Stimulated activated naive CD8-positive, alpha-beta T cell treated with anti-CD3 and anti-CD28 coated beads, Interleukin-15, amount 100 ng/mL, for 72 hours (primary cell): ENCODE data around the gene ALPL.
"Not testable (repeated sequence)": the region's sequence is repeated elsewhere in the genome, so short reads cannot be mapped to it uniquely, and the experiment has no call there.

ENCODE experiments used
- ATAC-seq: fragments of 150-1000 bp; cut with Tn5 transposase; 2 replicates; pipeline ENCODE4 v1.10.0; 2021; ENCODE audit warnings: mild to moderate bottlenecking, moderate library complexity
- DNase-seq, 2 donors: peaks; one replicate each; pipeline ENCODE4 v3.0.0; 2021 to 2022
- H3K27ac Mint-ChIP-seq, 2 donors: one replicate each; pipeline ENCODE4 v1.8.0; 2022; ENCODE audit warnings: mild to moderate bottlenecking in 2 of 2, mixed read lengths in 2 of 2, moderate library complexity in 2 of 2
- H3K27me3 Mint-ChIP-seq: one replicate; pipeline ENCODE4 v1.8.0; 2022; ENCODE audit warnings: mixed read lengths
- H3K4me1 Mint-ChIP-seq: one replicate; pipeline ENCODE4 v1.8.0; 2022; ENCODE audit warnings: mild to moderate bottlenecking, mixed read lengths
- H3K4me3 Mint-ChIP-seq, 2 donors: one replicate each; pipeline ENCODE4 v1.8.0; 2022; ENCODE audit warnings: mild to moderate bottlenecking in 2 of 2, mixed read lengths in 2 of 2, moderate library complexity in 1 of 2
- H3K9me3 Mint-ChIP-seq, 2 donors: one replicate each; pipeline ENCODE4 v1.8.0; 2022; ENCODE audit warnings: mixed read lengths in 2 of 2

The ALPL gene

DNA sequence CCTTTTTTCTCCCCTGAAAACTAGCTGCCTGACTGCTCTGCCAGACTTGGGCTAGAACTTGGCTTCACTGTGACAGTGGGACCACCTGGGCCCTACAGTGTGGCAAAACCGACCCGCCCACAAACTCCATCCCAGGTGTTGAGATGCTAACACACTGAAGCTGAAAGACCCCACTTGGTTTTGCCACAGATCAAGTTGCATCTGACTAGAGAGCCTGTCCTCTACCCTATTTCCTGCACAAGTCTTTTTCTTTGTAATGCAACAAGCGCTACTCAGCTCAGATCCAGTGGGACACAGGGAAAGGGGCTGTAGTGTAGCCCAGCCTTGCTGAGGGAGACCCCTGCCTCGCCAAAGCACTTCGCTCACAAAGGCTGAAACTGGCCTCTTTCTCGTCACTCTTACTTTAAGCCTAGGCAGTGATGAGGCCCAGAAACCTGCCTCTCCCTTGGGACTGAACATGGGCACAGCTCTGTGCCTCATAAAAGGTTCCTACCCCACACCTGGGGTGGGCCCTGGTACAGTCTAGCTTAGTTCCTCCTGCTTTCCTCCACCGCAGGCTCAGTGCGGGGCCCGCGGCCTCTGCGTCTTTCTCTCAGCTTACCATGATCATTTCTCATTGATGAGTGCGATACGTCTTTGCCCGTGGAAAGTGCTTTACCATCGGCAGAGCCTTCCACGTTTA is 9.7 kb downstream of the ALPL start:
- Mint-ChIP-seq H3K9me3 (no peaks in the 10 kb centered on the region), H3K27me3 (peaks cover 11% of the 10 kb centered on the region), H3K4me1 (no peaks in the 10 kb centered on the region), H3K4me3 (no peak overlapping the region), H3K27ac (no peak overlapping the region)
- DNase-seq: no peak
- no peak for ATAC-seq

DNA sequence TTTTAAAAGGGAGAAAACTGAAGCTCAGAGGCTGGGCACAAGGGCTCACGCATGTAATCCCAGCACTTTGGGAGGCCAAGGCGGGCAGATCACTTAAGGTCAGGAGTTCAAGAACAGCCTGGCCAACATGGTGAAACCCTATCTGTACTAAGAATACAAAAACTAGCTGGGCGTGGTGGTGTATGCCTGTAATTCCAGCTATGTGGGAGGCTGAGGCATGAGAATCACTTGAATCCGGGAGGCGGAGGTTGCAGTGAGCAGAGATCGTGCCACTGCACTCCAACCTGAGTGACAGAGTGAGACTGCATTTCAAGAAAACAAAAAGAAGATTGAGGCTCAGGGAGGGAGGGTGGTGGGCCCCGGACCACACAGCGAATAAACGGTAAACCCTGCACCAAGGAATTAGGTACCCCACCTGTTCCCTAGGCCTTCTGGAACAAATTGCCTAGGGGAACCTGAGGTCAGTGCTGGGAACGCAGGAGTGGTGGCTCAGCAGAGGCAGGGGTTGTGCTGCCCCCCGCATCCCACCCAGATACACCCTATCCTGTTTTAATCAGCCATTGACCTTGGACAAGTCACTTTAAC is 10.4 kb downstream of the ALPL start:
- peak overlapping the region in 1 of 2 donors; percentile 54 for H3K27ac Mint-ChIP-seq
- not testable (repeated sequence) for H3K4me3 Mint-ChIP-seq, ATAC-seq, H3K4me1 Mint-ChIP-seq, H3K9me3 Mint-ChIP-seq, DNase-seq
- H3K27me3 Mint-ChIP-seq: peaks cover 11% of the 10 kb centered on the region

DNA sequence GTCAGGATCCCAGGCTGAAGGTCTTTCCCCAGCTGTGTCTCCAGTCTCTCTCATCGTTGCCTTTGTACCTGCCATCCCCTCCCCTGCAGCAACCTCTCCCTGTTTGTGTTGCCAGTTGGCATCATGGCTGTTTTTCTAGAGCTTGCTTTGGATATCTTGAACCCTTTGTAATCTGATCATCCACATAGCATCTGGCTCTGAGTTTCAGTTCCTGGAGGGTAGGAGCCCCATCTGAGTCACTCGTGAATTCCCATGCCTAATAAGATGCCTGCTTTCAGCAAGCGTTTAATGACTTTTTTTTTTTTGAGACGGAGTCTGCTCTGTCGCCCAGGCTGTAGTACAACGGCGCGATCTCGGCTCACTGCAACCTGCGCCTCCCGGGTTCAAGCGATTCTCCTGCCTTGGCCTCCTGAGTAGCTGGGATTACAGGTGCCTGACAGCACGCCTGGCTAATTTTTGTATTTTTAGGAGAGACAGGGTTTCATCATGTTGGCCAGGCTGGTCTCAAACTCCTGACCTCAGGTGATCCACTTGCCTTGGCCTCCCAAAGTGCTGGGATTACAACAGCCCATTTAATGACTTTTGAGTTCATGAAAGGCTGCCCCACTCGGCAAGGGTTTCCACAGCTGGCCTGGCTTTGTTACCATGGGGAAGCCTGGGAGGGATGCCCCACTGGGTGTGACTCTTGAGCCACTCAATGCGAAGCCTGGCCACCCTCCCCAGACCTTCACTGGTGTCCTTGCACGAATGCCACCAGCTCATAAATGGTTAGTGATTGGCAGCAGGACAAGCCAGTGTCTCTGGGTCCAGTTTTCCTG is 11.9 kb downstream of the ALPL start:
- H3K4me3 Mint-ChIP-seq: no peak overlapping the region
- H3K27me3 Mint-ChIP-seq: peaks cover 4% of the 10 kb centered on the region
- no peak overlapping the region for H3K27ac Mint-ChIP-seq
- no peak for DNase-seq
- ATAC-seq: no peak
- no peaks in the 10 kb centered on the region for H3K4me1 Mint-ChIP-seq
- no peaks in the 10 kb centered on the region for H3K9me3 Mint-ChIP-seq

DNA sequence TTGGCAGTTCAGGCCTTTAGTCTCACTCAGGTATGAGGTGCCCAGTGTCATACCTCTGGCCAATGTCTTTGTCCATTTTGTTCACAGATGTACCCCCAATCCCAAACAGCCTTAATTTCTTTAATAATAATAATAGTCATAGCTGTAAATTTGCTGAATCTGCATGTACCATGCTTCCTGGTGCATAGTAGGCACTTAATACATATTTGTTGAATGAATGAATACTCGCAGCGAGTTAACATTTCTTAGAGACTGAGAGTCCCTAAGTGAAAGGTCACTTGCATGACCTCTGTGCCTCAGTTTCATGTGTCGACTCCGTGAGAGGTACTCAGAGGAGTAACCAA is 12.5 kb downstream of the ALPL start:
- Mint-ChIP-seq H3K4me1 (peaks cover 3% of the 10 kb centered on the region), H3K9me3 (no peaks in the 10 kb centered on the region), H3K27ac (no peak overlapping the region), H3K27me3 (no peaks in the 10 kb centered on the region), H3K4me3 (no peak overlapping the region)
- ATAC-seq (no peak), DNase-seq (no peak)

DNA sequence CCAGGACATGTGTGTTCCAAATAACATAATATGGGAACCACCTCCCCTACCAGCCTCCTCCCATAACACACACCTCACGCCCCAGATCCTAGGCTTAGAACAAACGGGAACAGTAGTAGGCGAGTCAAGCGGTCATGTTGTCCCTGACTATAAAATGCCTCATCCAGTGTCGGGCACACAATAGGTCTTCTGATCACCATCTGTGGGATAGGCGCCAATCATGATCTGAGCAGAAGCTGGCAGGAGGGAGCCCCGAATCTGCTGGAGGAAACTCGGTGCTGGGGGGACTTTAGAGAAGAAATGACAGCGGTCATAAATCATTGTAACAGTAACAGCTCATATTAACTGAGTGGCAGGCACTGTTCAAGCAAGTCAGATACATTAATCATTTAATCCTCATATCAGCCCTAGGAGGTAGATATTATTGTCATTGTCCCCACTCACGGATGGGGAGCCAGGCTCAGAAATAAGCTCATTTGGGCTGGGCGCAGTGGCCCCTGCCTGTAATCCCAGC is 13.4 kb downstream of the ALPL start:
- Mint-ChIP-seq H3K27ac (no peak overlapping the region), H3K4me1 (peaks cover 6% of the 10 kb centered on the region), H3K27me3 (no peaks in the 10 kb centered on the region), H3K4me3 (no peak overlapping the region), H3K9me3 (no peaks in the 10 kb centered on the region)
- no peak for DNase-seq
- no peak for ATAC-seq

DNA sequence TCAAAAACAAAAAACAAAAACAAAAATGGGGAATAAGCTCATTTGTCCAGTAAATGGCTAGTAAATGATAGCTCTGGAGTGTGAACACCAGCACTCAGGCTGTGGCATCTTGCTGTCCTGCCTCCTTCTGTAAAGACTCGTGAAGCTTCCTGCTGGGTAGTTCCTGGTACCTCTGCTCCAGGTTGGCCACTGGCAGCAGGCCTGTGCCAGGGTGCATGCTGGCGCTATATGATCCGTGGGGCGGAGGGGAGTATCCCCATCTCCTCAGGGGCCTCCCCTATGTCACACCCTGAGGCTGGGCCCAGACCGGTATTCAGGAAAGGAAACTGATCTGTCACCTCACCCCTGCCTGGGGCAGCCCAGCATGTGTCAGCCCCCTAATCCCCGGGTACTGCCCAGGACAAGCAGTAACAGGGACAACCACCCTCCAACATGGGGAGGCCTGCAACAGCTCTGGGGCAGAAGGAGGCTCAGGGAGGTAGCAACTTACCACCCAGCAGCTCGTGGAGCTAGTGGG is 14.1 kb downstream of the ALPL start:
- H3K27me3 Mint-ChIP-seq: no peaks in the 10 kb centered on the region
- H3K4me3 Mint-ChIP-seq: no peak overlapping the region
- H3K27ac Mint-ChIP-seq: no peak overlapping the region
- peaks cover 6% of the 10 kb centered on the region for H3K4me1 Mint-ChIP-seq
- ATAC-seq (no peak), DNase-seq (no peak)
- no peaks in the 10 kb centered on the region for H3K9me3 Mint-ChIP-seq

DNA sequence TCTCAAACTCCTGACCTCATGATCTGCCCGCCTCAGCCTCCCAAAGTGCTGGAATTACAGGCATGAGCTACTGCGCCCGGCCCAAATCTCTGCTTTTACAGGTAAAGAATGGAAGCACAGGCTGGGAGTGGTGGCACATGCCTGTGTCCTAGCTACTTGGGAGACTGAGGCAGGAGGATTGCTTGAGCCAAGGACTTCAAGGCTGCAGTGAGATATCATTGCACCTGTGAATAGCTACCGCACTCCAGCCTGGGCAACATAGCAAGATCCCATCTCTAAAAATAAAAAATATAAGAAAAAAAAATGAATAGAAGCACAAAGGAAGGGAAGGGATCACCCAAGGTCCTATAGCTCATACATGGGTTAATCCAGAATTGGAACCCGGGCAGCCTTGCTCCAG is 15.0 kb downstream of the ALPL start:
- DNase-seq (no peak), ATAC-seq (no peak)
- H3K9me3 Mint-ChIP-seq: no peaks in the 10 kb centered on the region
- no peaks in the 10 kb centered on the region for H3K27me3 Mint-ChIP-seq
- H3K4me3 Mint-ChIP-seq: no peak overlapping the region
- H3K4me1 Mint-ChIP-seq: peaks cover 6% of the 10 kb centered on the region
- no peak overlapping the region for H3K27ac Mint-ChIP-seq

DNA sequence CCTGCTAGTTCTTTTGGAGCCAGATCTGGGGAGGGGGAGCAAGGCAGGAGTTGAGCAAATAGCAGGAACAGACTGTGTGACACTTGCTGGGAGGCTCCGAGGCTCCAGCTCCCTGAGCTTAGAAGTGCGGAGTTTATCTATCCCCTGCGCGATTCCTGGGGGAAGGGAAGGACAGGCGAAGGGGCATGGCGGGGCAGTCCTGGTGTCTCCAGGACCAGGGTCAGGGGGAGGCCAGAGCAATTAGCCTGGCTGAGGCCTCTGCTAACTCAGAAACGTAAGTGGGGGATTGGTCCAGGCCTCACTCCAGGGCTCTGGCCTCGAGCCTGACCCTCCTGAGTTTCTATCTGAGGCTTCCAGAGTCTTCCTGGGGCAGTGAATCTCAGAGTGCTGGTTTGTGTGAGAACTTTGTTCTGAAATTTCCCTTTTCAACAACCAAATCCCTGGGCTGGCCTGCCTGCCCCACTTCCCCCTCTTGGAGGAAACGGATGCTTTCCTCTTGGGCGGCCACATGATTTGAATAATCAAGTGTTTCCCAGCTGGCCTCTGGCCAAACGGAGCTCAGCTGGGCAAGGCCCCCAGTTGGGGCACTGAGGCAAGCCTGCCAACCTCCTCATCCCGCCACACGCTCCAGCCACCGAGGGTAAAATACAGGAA is 15.6 kb downstream of the ALPL start:
- peaks cover 6% of the 10 kb centered on the region for H3K4me1 Mint-ChIP-seq
- H3K27ac Mint-ChIP-seq: no peak overlapping the region
- no peak overlapping the region for H3K4me3 Mint-ChIP-seq

DNA sequence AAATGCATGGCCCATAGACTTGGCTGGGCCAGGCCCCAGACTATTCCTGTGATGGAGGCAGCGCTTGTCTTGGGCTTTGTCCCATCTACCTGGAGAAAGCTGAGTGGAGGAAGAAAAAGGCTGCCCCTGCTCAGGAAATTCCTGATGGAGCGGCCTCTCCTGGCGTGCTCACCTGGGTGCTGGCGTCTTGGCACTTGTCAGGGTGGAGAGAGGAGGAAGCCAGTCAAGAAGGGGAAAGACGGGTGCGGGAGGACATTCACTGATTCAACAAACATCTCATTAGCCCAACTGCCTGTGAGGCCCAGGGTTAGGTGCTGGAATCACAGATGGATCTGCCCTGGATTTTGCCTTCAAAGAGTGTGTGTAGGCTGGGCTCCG is 16.1 kb downstream of the ALPL start:
- Mint-ChIP-seq H3K4me1 (peaks cover 6% of the 10 kb centered on the region), H3K27me3 (peaks cover 11% of the 10 kb centered on the region), H3K9me3 (no peaks in the 10 kb centered on the region), H3K27ac (no peak overlapping the region), H3K4me3 (no peak overlapping the region)
- ATAC-seq: no peak
- DNase-seq: no peak

More for the DNA sequence above, 15.6 kb downstream of the ALPL start:
- ATAC-seq: no peak
- H3K9me3 Mint-ChIP-seq: no peaks in the 10 kb centered on the region
- DNase-seq: no peak
- peaks cover 6% of the 10 kb centered on the region for H3K27me3 Mint-ChIP-seq

DNA sequence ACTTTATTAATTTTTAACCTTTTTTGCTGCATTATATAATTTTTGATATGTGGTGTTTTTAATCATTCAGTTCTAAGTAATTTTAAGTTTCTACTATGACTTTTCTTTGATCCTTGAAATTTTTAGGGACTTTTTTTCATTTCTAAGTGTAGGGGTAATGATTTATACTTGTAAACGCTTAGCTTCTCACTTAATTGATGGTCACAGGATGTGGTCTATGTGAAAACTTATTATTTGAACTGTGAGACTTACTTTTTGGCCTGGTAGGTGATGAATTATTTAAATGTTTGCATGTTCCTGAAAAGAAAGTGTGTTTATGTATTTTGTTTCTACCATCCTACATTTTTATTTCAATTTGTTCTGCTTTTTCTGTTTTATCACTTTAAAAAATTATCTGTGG is 17.2 kb downstream of the ALPL start:
- H3K4me1 Mint-ChIP-seq: peaks cover 6% of the 10 kb centered on the region

DNA sequence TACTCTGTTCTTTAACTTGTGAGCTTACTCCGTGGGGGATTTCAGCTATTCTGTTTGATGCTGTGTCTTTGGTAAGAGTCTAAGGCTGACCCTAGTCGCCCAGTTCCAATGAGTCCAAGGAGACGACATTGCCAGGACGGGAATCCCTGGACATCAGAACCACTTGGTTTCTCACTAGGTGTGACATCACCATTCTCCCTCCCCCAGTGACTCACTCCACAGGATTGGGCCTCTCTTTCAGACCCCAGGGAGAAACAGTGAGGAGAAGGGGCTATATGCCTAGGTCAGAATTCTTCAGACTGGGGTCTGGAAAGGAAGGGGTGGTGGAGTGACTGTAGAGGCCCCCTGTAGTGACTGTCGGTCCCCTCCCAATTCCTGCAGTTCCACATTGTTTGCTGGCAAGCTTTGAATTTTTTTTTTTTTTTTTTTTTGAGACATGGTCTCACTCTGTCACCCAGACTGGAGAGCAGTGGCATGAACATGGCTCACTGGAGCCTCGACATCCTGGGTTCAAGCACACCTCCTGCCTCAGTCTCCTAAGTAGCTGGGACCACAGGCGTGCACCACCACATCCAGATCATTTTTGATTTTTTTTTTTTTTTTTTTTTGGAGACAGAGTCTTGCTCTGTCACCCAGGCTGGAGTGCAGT is 21.3 kb downstream of the ALPL start:
- DNase-seq: no peak

More for the DNA sequence above, 17.2 kb downstream of the ALPL start:
- no peak for ATAC-seq
- Mint-ChIP-seq H3K9me3 (no peaks in the 10 kb centered on the region), H3K4me3 (no peak overlapping the region), H3K27me3 (peaks cover 20% of the 10 kb centered on the region), H3K27ac (no peak overlapping the region)
- no peak for DNase-seq

DNA sequence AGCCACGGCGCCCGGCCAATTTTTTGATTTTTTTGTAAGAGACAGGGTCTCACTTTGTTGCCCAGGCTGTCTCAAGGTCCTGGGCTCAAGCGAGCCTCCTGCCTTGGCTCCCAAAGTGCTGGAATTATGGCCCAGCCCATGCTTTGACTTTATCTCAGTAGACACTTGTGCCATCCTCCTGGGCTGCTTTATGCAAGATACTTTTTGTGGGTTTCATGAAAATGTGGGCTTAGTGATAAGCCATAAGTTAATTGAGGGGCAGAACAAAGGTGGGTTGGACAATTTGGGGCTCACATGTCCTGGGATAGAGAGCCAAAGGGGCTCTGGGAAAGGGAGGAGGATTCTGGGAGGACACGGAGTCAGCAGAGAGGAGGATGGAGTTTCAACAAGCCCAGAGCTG is 22.0 kb downstream of the ALPL start:
- DNase-seq (no peak), ATAC-seq (no peak)
- H3K4me1 Mint-ChIP-seq: peaks cover 6% of the 10 kb centered on the region
- no peaks in the 10 kb centered on the region for H3K9me3 Mint-ChIP-seq
- H3K4me3 Mint-ChIP-seq: no peak overlapping the region
- H3K27me3 Mint-ChIP-seq: peaks cover 55% of the 10 kb centered on the region
- no peak overlapping the region for H3K27ac Mint-ChIP-seq

More for the DNA sequence above, 21.3 kb downstream of the ALPL start:
- no peak overlapping the region for H3K4me3 Mint-ChIP-seq
- H3K9me3 Mint-ChIP-seq: no peaks in the 10 kb centered on the region
- no peak overlapping the region for H3K27ac Mint-ChIP-seq
- no peak for ATAC-seq
- peaks cover 6% of the 10 kb centered on the region for H3K4me1 Mint-ChIP-seq
- peaks cover 51% of the 10 kb centered on the region for H3K27me3 Mint-ChIP-seq

DNA sequence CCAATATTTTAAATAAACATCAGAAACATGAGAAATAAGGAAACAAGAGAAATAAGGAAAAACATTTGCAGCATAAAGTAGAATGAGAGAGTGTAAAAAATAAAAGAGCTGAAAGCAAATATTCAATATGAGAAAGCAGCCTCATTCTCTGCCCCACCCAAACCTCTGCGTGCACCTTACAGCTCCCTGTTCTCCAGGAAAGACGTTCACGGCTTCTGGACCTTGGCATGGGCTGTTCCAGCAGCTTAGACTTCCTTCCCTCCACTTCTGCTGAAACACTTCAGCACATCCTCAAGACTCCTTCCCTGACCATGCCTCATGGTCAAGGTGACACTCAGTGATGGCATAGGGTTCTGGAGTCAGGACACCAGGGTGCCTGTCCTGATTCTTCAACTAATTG is 23.3 kb downstream of the ALPL start:
- peaks cover 59% of the 10 kb centered on the region for H3K27me3 Mint-ChIP-seq
- DNase-seq (no peak), ATAC-seq (no peak)
- no peaks in the 10 kb centered on the region for H3K4me1 Mint-ChIP-seq
- H3K27ac Mint-ChIP-seq: no peak overlapping the region
- H3K9me3 Mint-ChIP-seq: no peaks in the 10 kb centered on the region
- H3K4me3 Mint-ChIP-seq: no peak overlapping the region

DNA sequence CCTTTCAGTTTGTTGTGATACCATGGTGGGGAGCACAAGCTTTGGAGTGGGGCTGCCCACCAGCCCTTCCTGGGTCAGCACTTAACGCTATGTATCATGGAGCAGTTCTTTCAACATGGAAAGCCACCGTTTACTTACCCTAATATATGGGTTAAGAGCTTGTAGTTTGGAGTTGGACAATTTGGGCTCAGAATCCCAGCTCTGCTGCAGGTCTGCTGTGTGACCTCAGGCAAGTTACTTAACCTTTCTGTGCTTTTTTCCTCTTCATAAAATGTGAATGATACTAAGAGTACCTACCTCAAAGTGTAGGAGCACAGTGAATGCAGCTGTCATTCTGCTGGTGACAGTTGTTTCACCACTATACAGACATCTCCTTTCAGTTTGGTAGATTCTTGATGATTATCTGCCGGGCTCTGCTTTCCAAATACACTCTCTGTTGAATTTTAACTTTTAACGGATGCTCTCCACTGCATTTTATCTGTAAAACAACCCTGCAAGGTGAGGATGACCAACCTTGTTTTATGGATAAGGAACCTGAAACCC is 23.8 kb downstream of the ALPL start:
- no peak for DNase-seq
- H3K27me3 Mint-ChIP-seq: peaks cover 60% of the 10 kb centered on the region
- no peaks in the 10 kb centered on the region for H3K4me1 Mint-ChIP-seq
- H3K27ac Mint-ChIP-seq: no peak overlapping the region
- no peaks in the 10 kb centered on the region for H3K9me3 Mint-ChIP-seq
- no peak overlapping the region for H3K4me3 Mint-ChIP-seq
- ATAC-seq: no peak

DNA sequence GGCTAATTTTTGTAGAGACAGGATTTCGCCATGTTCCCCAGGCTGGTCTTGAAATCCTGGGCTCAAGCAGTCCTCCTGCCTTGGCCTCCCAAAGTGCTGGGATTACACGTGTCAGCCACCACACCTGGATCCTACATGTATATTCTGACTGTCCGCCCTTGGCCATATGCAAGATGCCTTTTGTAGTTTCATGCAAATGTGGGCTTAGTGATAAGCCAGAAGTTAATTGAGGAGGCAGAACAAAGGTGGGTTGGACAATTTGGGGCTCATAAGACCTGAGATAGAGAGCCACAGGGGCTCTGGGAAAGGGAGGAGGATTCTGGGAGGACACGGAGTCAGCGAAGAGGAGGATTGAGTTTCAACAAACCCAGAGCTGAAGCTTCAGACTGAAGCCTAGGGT is 24.9 kb downstream of the ALPL start:
- no peak overlapping the region for H3K4me3 Mint-ChIP-seq
- peaks cover 71% of the 10 kb centered on the region for H3K27me3 Mint-ChIP-seq
- H3K27ac Mint-ChIP-seq: no peak overlapping the region
- no peaks in the 10 kb centered on the region for H3K9me3 Mint-ChIP-seq
- ATAC-seq (no peak), DNase-seq (no peak)
- no peaks in the 10 kb centered on the region for H3K4me1 Mint-ChIP-seq
